GM21576 (cell line): ENCODE results near the gene MYO10.

Source experiments
- ATAC-seq: cut with Tn5 transposase; IDR thresholded peaks from one replicate; pipeline ENCODE4 v1.9.1; 2021; ENCODE audit warnings: mild to moderate bottlenecking, moderate library complexity; ENCODE audit not compliant: unreplicated experiment

Gene MYO10

DNA sequence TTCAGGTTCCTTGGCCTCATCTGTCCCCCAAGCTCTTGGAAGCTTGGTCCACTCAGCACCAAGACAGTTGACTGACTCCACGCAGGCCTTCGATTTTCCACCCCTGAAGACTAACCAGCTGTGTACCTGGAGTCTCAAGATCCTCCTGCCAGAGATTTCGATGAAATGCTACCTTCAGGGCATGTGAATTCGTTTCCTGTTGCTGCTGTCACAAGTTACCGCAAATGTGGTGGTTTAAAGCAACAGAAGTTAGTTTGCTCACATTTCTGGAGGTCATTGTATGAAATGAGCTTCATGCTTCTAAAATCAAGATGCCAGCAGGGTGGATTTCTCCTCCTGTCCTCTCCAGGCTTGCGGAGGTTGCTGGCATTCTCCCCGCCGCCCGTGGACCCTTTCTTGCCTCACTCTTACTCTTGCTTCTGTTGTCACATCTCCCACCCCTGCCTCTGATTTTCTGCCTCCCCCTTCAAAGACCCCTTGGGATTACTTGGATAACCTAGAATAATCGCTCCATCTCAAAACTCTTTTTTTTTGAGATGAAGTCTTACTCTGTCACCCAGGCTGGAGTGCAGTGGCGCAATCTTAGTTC is 291.7 kb downstream of the MYO10 start:
- no peak for ATAC-seq

DNA sequence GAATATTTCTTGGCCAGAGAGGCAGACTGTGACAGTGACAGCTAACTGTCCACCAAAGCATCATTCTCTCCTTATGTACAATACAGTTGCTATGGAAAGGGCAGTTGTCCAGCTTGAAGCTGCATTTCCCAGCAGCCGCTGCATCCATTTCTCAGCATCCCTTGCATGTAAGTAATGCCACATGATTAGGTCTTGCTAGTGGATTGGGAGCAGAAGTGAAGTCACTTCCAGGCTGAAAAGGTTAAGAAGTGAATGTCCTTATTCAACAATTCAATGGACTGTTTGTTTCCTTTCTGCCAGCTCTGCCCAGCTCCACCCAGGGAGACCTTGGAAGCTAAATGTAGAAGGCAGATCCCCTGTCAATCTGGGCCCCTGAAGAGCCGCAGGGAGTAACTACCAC is 293.2 kb downstream of the MYO10 start:
- ATAC-seq = no peak

DNA sequence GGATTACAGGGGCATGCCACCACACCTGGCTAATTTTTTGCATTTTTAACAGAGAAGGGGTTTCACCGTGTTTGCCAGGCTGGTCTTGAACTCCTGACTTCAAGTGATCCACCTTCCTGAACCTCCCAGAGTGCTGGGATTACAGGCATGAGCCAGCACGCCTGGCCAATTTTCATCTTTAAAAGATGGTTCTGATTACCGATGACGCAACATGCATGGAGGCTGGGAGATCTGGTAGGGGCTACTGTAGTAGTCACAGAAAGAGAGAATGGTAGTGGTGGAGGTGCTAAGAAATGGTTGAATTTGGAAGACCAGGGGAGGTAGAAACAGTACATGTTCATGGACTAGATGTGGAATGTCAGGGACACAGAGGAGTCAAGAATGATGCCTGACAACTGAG is 296.9 kb downstream of the MYO10 start:
- no peak for ATAC-seq

DNA sequence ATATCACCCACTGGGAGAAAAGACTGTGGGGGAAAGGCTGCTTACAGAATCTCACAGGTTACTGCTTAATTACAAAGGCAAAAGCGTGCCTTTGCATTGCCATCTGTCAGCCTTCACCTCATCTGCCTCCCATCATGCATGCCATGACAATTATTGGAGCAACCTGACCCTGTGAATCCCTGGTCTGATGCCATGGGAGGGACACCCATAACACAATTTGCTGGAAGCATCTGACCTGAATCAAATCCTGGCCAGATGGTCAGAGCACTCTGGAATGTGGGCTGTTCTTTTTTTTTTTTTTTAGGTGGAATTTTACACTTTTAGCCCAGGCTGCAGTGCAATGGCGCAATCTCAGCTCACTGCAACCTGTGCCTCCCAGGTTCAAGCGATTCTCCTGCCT is 307.7 kb downstream of the MYO10 start:
- ATAC-seq = no peak

DNA sequence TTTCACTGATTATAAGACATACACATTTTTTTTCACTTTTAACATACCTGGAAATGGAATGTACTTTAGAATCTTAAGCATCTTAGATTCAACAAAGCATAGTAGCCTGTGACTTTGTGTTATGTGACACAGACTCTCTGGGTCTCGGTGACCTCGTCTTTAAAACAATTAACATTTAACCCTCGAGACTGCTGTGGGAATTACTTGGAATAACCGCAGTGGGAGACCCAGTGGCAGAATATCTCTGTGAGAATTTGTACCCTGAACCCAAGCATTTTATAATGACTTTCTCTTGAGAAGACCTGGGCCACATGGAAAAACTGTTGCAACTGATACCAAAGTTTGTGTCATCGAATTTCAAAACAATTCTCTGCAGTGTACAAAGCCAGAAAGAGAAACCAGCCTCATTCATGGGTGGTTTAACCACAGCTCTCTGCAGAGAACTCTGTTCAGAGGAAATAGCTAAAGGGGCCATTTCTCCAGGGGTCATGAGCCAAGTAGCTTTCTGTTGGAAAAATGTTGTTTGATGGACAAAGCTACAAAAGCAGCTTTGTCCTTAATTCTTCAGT is 309.3 kb downstream of the MYO10 start:
- ATAC-seq = peak; percentile 80

DNA sequence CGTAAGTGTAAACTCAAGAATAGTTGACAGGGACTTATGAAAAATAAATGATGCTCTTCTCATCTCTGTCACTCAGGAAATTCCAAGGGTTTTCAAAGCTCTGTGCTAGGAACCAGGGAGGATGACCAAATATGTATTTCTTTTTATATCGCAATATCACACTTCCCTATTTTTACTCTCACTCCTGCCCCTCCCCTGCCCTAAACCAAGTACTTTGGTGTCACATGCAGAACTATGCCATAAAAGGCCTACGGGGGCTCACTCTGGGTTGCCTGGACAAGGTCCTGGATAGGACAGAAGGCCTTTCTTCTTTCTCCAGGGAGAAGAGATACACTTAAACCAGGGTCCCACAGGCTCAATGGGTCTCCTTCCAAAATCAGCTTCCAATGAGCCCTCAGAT is 311.0 kb downstream of the MYO10 start:
- no peak for ATAC-seq

DNA sequence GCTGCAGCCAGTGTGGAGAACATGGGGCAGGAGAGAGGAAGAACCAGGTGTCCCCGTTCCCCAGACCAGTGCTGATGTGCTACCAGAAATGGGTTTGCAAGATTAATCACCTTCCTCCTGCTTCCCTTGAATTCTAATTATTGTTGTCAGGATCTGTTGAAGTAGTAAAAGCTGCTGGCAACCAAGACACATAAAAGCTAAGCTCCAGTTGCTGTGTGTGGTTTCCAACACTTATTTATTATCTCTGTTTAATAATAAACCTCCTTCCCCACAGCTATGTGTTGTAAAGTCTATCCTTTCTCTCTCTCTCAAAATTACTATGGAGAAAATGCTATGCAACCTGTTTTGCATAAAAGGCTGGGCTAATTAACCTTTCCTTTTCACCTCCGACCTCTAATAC is 317.0 kb downstream of the MYO10 start:
- ATAC-seq = no peak

DNA sequence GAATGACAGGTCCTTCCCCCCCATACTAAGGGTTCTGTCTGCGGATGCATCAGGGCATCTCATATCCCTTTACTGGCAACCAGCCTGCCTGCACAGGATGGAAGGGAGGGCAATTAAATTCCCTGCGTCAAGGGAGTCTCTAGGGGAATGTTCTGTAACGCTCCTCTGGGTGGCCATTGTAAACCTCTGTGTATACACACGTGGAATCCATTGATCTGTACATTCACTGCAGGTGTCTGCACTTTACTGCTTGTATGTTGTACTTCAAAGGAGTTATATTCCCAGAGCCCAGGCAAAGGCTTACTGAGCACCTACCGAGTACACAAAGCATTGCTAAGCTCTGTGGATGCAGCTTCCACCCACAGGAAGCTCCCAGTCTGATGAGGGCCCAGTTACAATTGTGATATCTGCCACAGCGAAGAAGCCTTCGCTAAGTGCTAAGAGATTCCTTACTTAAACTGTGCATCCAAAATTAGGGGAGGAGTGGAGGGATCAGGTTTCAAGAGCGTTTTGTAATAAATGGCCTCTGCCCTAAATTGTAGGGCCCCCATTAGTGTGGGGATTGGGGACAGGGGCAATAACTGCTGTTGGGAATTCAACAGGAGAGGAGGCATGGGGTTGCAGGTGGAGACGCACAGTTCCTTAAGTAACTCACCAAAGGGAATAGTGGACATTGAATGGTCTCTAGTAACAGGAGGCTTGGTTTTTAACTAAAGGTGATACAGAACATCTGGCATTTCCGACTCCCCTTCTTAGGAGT is 317.8 kb downstream of the MYO10 start:
- no peak for ATAC-seq

DNA sequence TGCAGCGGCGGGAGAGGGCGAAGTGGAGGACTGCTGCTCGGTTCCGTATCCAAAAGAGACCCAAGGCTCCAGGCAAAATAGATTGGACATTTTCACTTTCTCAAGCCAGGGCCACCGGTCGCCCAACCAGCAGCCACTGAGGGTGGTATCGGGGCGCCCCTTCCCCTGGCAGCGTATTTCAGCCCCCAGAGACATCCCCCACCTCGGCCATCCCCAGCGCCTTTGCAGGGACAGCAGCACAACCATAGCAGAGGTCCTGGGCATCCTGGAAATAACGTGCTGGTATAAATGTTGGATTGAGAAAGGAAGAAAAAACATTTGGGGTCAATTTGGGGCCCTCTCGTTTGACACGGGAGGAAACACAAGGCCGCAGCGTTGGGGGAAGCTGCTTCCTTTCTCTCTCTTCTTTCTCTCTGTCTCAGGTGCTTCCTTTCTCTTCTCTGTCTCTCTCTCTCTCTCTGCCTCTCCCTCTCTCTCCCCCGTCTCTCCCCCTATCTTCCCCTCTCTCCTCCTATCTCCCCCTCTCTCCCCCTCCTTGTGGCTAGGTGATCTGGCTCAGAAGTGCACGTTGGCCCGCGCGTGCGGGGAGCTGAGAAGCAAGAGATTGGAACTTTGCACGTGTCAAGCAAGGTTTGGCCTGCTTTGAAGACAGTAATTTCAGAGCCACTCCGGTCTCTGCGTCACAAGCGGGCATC is 318.7 kb downstream of the MYO10 start:
- ATAC-seq = no peak

DNA sequence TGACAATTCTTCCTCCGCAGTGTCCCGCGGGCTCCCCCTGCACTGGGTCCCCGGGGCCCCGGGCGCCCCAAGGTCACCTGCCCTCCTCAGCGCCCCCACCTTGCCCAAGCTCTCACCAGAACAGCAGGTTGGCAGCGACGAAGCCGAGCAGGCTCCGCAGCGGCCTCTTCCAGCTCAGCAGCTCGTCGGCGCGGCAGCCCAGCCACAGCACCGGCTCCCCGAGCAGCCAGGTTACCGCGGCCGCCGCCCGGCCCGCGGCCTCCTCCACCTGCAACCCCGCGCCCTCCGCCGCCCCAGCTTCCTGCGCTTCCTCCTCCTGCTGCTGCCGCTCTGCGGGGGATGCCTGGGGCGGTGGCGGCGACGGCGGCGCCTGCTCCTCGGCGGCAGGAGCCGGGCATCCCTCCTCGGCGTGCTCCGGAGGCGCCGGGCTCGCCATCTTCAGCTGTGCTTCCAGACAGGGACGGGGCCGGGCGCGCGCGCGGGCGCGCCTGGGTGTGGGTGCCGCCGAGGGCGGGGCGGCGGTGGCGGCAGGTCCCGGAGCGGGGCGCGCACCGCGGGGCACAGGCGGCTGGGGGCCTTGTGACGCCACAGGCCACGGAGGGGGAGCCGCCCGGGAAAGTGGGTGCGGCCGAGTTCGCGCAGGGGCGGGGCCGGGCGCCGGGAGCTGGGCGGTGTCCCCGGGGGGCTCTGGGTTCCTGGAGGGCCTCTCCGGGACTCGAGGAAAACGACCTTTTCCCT is 319.4 kb downstream of the MYO10 start, which contains the start of gene RETREG1:
Gene RETREG1, minus strand, starts transcription at position 462 of the 738 bp plus-strand sequence. Its CDS starts 26 bp downstream, at position 436.
- ATAC-seq = peak; percentile 61

DNA sequence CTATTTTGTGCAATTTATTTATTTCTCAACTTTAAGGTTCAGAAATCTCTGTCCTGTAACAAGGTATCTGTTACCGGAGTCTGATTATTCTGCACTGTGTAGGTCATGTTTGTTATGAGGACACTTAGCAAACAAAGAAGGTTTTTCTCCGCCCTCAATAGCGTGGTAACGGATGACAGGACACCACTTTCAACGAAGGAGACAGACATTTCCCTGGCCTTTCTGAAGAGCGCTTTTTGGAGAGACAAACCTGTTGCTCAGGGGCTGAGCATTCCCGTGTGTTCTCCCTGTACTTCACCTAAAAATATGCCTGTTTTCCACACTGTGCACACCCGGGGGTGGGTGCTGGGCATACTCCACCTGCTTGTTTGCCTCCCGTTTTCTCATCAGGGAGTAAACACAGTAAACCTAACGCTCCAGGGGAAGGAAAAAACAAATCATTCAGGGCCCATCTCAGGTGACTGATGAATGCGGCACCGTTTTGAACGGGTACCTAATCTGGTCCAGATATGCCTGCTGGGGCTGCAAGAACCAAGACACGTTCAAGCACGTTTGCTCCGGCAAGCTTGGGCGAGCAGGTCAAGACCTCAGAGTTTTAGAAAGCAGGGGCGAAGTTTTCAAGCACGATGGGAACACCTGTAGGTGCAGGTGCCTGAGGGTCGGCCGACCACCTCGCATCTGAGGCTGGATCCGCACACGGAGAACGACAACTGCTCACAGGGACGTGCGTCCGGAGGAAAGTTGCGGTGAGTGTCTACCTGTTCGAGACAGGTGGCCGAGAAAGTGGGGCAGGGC is 320.1 kb downstream of the MYO10 start:
- ATAC-seq = peak; percentile 5

DNA sequence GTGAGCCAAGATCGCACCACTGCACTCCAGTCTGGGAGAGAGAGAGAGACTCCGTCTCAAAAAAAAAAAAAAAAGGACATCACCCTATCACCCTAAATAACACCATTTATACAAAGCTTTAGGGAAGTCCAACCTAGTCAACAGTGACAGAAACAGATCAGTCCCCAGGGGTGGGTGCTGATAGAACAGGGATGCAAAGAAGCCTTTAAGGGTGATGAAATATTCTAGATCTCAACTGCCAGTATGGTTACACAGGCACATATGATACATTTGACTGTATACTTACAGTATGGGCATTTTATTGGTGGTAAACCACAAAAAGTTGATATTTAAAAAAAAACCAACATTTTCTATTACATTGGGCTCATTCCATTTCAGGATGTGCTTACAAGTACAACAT is 324.1 kb downstream of the MYO10 start:
- no peak for ATAC-seq
